Motor neuron (in vitro differentiated cells): ENCODE measurements around the gene TSPAN13. TPM values are rescaled to one million over a fixed set of nuclear protein-coding genes. Genes with fewer than 3 reads are reported as not detected.

Source experiments
- ATAC-seq, 8 experiments: fragments of 200-7000 bp; cut with Tn5 transposase; replicated peaks in 6 of 8; 2 replicates each; pipeline ENCODE4 v1.8.0; 2021; ENCODE audit warnings: mild to moderate bottlenecking in 8 of 8, moderate library complexity in 8 of 8
- H3K27ac ChIP-seq, 2 donors: fragments of 250-450 bp; sonication (Bioruptor Pico); 2 replicates each; pipeline ENCODE4 v1.9.0; 2021; ENCODE audit warnings: antibody characterized with exemption in 2 of 2, mild to moderate bottlenecking in 2 of 2, moderate library complexity in 1 of 2
- H3K4me1 ChIP-seq, 2 donors: fragments of 250-450 bp; sonication (Bioruptor Pico); replicated peaks in 1 of 2; 2 replicates each; pipeline ENCODE4 v1.6.1; 2021; ENCODE audit warnings: antibody characterized with exemption in 2 of 2, mild to moderate bottlenecking in 2 of 2, moderate library complexity in 1 of 2
- H3K4me3 ChIP-seq, 5 donors: fragments of 250-450 bp; sonication (Bioruptor Pico); 2 replicates each; pipeline ENCODE4 v1.9.0; 2021; ENCODE audit warnings: antibody characterized with exemption in 5 of 5, mild to moderate bottlenecking in 5 of 5, moderate library complexity in 4 of 5
- WGBS, 10 experiments: fragments of 450-650 bp; shearing (Covaris generic); methylation state at CpG; one replicate each; pipeline ENCODE4 v1.0.0; 2022; 5-methylcytosine and 5-hydroxymethylcytosine counted together
- in situ Hi-C, 9 experiments: fragments of 400-800 bp; cut with MboI; loops; one replicate each; pipeline ENCODE4 v1.15.0; 2021; ENCODE audit warnings: low sequenced_read_pairs in 9 of 9, low pct_unique_long_range_greater_than_20kb in 2 of 9; ENCODE audit not compliant: unreplicated experiment in 9 of 9
- total RNA-seq, 8 experiments: library from RNA; unstranded; fragments of 300-600 nt; gene quantifications; 2 replicates each; pipeline versions ENCODE4 v1.2.3 to v1.2.4, GENCODE V29; 2022

TSPAN13 gene
- total RNA-seq: 10 to 100 TPM in 5 of 8 experiments, 1 to 10 TPM in 1, under 1 TPM in 2; 0.51 to 99.1 (median 67.3) TPM

GRCh38 chr7:16753102-16753931 is at the start of gene TSPAN13:
TSS of gene TSPAN13 (plus strand) at chr7:16753755. CDS start at chr7:16753968, 213 bp downstream.
- Histone ChIP-seq H3K4me3 (peak within 1 kb of the TSS; percentile 57 to 66 (median 61)), H3K4me1 (peaks cover 2 to 15% of the 10 kb centered on the region in 2 donors), H3K27ac (peak within 1 kb of the TSS; percentile 73 to 79)
- peak; percentile 89 to 96 (median 92) for ATAC-seq
- WGBS, 10 experiments: 17 to 65% (median 39%) methylated on average over 2 to 6 of the region's 48 CpGs
- in situ Hi-C loops: no loop called here

- in situ Hi-C loops: loop anchor here in 1 of 9 experiments (25.0 kb wide), 1 partner anchor 204 kb away; no protein-coding TSS in a partner anchor
- Histone ChIP-seq H3K27ac (no peak overlapping the region), H3K4me3 (no peak overlapping the region), H3K4me1 (no peaks in the 10 kb centered on the region)
- ATAC-seq: no peak
- WGBS, 10 experiments: 6 to 100% (median 76%) methylated on average over 1 to 4 of the region's 4 CpGs; no CpG with 5 or more reads in 1 of the 10 experiments
Observed at GRCh38 chr7:16708511-16708910, 45.0 kb upstream of the TSPAN13 start.

- 20 to 88% (median 79%) methylated on average over 2 to 3 of the region's 3 CpGs; no CpG with 5 or more reads in 6 of the 10 experiments for WGBS, 10 experiments
- H3K27ac ChIP-seq: no peak overlapping the region
- H3K4me1 ChIP-seq: no peaks in the 10 kb centered on the region
- no peak overlapping the region for H3K4me3 ChIP-seq
- ATAC-seq: peak in 4 of 8 experiments; percentile 46 to 87 (median 66)
- in situ Hi-C loops: loop anchor here in 1 of 9 experiments (25.0 kb wide), 1 partner anchor 203 kb away; no protein-coding TSS in a partner anchor
Observed at GRCh38 chr7:16708980-16709379, 44.6 kb upstream of the TSPAN13 start.

GRCh38 chr7:16710651-16711050 is 42.9 kb upstream of the TSPAN13 start:
- in situ Hi-C loops: loop anchor here in 1 of 9 experiments (25.0 kb wide), 1 partner anchor 202 kb away; no protein-coding TSS in a partner anchor
- 42 to 100% (median 96%) methylated on average over 1 to 3 of the region's 4 CpGs; no CpG with 5 or more reads in 1 of the 10 experiments for WGBS, 10 experiments
- no peak for ATAC-seq
- Histone ChIP-seq H3K4me3 (no peak overlapping the region), H3K4me1 (no peaks in the 10 kb centered on the region), H3K27ac (no peak overlapping the region)

DNA sequence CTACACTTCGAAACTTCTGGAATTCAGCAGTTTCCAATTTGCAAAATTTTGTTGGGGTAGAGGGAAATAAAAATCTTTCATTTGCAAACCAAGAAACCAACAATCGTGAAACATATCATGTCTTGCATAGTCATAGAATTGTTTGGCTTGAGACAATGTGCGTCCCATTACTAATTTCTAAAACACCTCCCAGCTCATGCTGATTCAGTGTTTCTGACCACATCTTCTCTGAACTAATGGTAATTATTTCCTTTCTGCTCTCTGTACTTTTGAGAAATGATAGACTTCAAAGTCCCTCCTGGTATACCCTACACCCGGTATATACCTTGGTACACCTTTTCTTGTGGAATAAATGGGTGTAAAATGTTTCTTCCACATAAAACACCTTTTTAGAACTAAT is 41.8 kb upstream of the TSPAN13 start:
- ATAC-seq: peak in 2 of 8 experiments; percentile 16 to 43
- Histone ChIP-seq H3K27ac (no peak overlapping the region), H3K4me3 (no peak overlapping the region), H3K4me1 (no peaks in the 10 kb centered on the region)
- in situ Hi-C loops: loop anchor here in 1 of 9 experiments (25.0 kb wide), 1 partner anchor 201 kb away; no protein-coding TSS in a partner anchor
- WGBS, 10 experiments: 0 to 100% (median 88%) methylated on average over 2 to 4 of the region's 4 CpGs; no CpG with 5 or more reads in 1 of the 10 experiments

DNA sequence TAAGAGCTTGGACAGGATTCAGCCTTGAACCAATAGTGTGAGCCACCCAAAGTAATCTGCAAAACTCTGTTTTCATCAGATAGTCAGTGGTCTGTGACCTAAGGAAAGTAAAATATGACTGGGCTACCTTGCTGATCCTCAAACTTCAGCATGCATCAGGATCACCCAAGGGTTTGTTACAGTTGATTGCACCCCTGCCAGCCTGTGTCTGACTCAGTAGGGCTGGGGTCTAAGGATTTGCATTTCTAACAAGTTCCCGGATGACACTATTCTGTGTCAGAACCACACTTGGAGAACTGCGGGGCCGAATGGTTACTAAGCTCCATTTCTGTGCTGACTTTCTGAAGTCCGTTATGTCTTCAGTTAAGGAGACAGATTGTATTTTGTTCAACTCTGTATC is 40.6 kb upstream of the TSPAN13 start:
- no peak for ATAC-seq
- 0 to 100% (median 81%) methylated on average over 1 to 4 of the region's 4 CpGs; no CpG with 5 or more reads in 3 of the 10 experiments for WGBS, 10 experiments
- in situ Hi-C loops: loop anchor here in 1 of 9 experiments (25.0 kb wide), 1 partner anchor 199 kb away; no protein-coding TSS in a partner anchor
- Histone ChIP-seq H3K4me1 (no peaks in the 10 kb centered on the region), H3K4me3 (no peak overlapping the region), H3K27ac (no peak overlapping the region)

GRCh38 chr7:16715928-16716327 is 37.6 kb upstream of the TSPAN13 start:
- H3K4me1 ChIP-seq: peaks cover 5 to 15% of the 10 kb centered on the region in 2 donors
- in situ Hi-C loops: loop anchor here in 1 of 9 experiments (25.0 kb wide), 1 partner anchor 196 kb away; no protein-coding TSS in a partner anchor
- peak in 2 of 8 experiments; percentile 66 to 71 for ATAC-seq
- no peak overlapping the region for H3K4me3 ChIP-seq
- no peak overlapping the region for H3K27ac ChIP-seq

DNA sequence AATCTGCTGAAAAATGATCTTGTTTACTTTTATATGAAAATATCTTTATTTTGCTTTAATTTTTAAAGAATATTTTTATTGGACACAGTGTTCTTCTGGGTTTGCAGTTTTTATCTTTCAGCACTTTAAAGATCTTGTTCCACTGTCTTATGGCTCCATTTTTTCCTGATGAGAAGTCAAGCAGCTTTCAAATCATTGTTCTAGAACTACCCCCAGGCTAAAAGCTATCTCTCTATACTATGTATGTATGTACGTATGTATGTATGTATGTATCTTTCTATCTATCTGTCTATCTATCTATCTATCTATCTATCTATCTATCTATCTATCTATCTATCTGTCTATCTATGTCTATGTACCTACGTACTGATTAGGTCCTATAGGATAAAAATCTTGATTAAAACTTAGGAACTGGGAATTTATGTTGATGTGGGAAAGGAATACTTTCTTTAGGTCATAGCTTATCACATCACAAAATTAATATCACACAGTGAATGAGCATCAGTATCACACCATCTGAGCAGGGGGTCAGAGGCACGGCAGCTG is 35.4 kb upstream of the TSPAN13 start:
- H3K4me3 ChIP-seq: no peak overlapping the region
- H3K27ac ChIP-seq: no peak overlapping the region
- peak in 2 of 8 experiments; percentile 29 to 31 for ATAC-seq
- peaks cover 5 to 15% of the 10 kb centered on the region in 2 donors for H3K4me1 ChIP-seq
- WGBS, 10 experiments: 83 to 100% (median 100%) methylated on average over 1 to 3 of the region's 3 CpGs; no CpG with 5 or more reads in 1 of the 10 experiments
- in situ Hi-C loops: loop anchor here in 1 of 9 experiments (25.0 kb wide), 1 partner anchor 194 kb away; no protein-coding TSS in a partner anchor

GRCh38 chr7:16719699-16720098 is 33.9 kb upstream of the TSPAN13 start:
- Histone ChIP-seq H3K4me3 (peak overlapping the region in 1 of 5 donors; percentile 3), H3K4me1 (peaks cover 5 to 15% of the 10 kb centered on the region in 2 donors), H3K27ac (no peak overlapping the region)
- WGBS, 10 experiments: 60 to 100% (median 100%) methylated on average over 1 of the region's 1 CpG; no CpG with 5 or more reads in 2 of the 10 experiments
- peak in 5 of 8 experiments; percentile 67 to 87 (median 78) for ATAC-seq
- in situ Hi-C loops: loop anchor here in 1 of 9 experiments (25.0 kb wide), 1 partner anchor 193 kb away; no protein-coding TSS in a partner anchor

- WGBS, 10 experiments: 14 to 97% (median 44%) methylated on average over 1 to 4 of the region's 4 CpGs; no CpG with 5 or more reads in 3 of the 10 experiments
- no peak overlapping the region for H3K27ac ChIP-seq
- in situ Hi-C loops: loop anchor here in 1 of 9 experiments (25.0 kb wide), 1 partner anchor 191 kb away; no protein-coding TSS in a partner anchor
- H3K4me3 ChIP-seq: no peak overlapping the region
- ATAC-seq: no peak
- peaks cover 5 to 15% of the 10 kb centered on the region in 2 donors for H3K4me1 ChIP-seq
Observed at GRCh38 chr7:16721541-16721940, 32.0 kb upstream of the TSPAN13 start.

GRCh38 chr7:16724344-16724743 is 29.2 kb upstream of the TSPAN13 start:
- in situ Hi-C loops: loop anchor here in 1 of 9 experiments (25.0 kb wide), 1 partner anchor 188 kb away; no protein-coding TSS in a partner anchor
- peaks cover 4 to 5% of the 10 kb centered on the region in 2 donors for H3K4me1 ChIP-seq
- WGBS, 10 experiments: 71 to 100% (median 95%) methylated on average over 1 of the region's 1 CpG; no CpG with 5 or more reads in 4 of the 10 experiments
- H3K4me3 ChIP-seq: no peak overlapping the region
- no peak for ATAC-seq
- H3K27ac ChIP-seq: no peak overlapping the region

DNA sequence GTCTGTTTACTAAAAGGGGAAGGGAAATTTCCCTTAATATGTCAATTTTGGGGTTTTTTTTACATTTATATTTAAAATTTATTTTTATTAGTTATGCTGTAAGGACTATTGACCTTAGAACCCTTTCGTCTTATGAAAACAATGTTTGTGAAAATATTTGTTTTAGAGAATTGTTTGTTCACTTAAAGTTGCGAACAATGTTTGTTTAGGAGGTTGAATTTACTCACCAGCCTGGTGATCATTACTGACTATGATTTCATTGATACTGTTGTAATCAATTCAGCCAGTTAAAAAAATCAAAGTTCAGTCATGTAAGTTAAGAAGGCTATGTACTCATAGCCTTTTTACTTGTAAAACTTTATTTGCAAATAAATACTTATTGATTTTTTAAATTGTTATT is 27.4 kb upstream of the TSPAN13 start:
- Histone ChIP-seq H3K4me1 (no peaks in the 10 kb centered on the region), H3K4me3 (no peak overlapping the region), H3K27ac (no peak overlapping the region)
- no peak for ATAC-seq
- WGBS, 10 experiments: 86 to 100% (median 98%) methylated on average over 1 to 2 of the region's 2 CpGs; no CpG with 5 or more reads in 1 of the 10 experiments
- in situ Hi-C loops: no loop called here
